ENCODE data around the gene TPCN2. TPM values are rescaled to one million over a fixed set of nuclear protein-coding genes. Genes with fewer than 3 reads are reported as not detected.
"Not testable (repeated sequence)": the region's sequence is repeated elsewhere in the genome, so short reads cannot be mapped to it uniquely, and the experiment has no call there.

The TPCN2 gene
- total RNA-seq, 1 experiment from 2014 or later, result 20.6 TPM

GRCh38 chr11:69137151-69137844, 88.6 kb downstream of the TPCN2 start:
- no peak overlapping the region for H3K27ac ChIP-seq (ENCODE audit: low read length)
- ChIA-PET POLR2A (interaction anchor here (0.5 kb wide), 1 partner anchor 548 kb away, joined by 5 read pairs; no protein-coding TSS in a partner anchor), CTCF (no interaction called here)
- TF ChIP-seq POLR2AphosphoS5 (IDR thresholded peaks at IDR 0.05; ENCODE audit: low read depth, low read length), result no peak
- TF ChIP-seq TCF7L2 (IDR thresholded peaks at IDR 0.05; ENCODE audit: low read depth, low read length), result no peak
- no peaks in the 10 kb centered on the region for H3K36me3 ChIP-seq (ENCODE audit: control insufficient read depth, insufficient read depth, low read length)
- BruUV-seq (replicated peaks), result no TSS peak
- in situ Hi-C loops (cut with HindIII; ENCODE audit: low pct_unique_long_range_greater_than_20kb, low sequenced_read_pairs) (no loop called here), intact Hi-C loops (cut with micrococcal nuclease; ENCODE audit: unreplicated experiment) (no loop called here)
- H3K4me1 ChIP-seq (ENCODE audit: control insufficient read depth, insufficient read depth, low read length), result no peaks in the 10 kb centered on the region; the same call in 1 of the 2 replicates
- no peak overlapping the region for H3K4me3 ChIP-seq (ENCODE audit: low read depth in 2 of 2, low read length in 2 of 2)
- H3K27me3 ChIP-seq (ENCODE audit: control insufficient read depth, insufficient read depth, low read length), result no peaks in the 10 kb centered on the region
- H3K9me3 ChIP-seq (ENCODE audit: control insufficient read depth, insufficient read depth, low read depth, low read length), result peaks cover 8% of the 10 kb centered on the region; the same call in 1 of the 2 replicates
- no peak for DNase-seq (ENCODE audit: low read depth, low spot score)
- no peak for ATAC-seq

GRCh38 chr11:69138265-69138664, 89.5 kb downstream of the TPCN2 start:
- no peak for ATAC-seq
- H3K4me1 ChIP-seq (ENCODE audit: control insufficient read depth, insufficient read depth, low read length), result no peaks in the 10 kb centered on the region; the same call in 1 of the 2 replicates
- ChIA-PET CTCF (no interaction called here), POLR2A (no interaction called here)
- TF ChIP-seq TCF7L2 (IDR thresholded peaks at IDR 0.05; ENCODE audit: low read depth, low read length) (no peak), REST (IDR thresholded peaks at IDR 0.05; ENCODE audit: insufficient read depth in 1 of 2, low read depth in 2 of 2, low read length in 1 of 2) (no peak), CTCF (IDR thresholded peaks at IDR 0.05) (no peak), SIN3A (IDR thresholded peaks at IDR 0.05; ENCODE audit: borderline replicate concordance, insufficient read depth, low read depth, low read length) (no peak), POLR2AphosphoS5 (IDR thresholded peaks at IDR 0.05; ENCODE audit: low read depth, low read length) (no peak)
- in situ Hi-C loops (cut with HindIII; ENCODE audit: low pct_unique_long_range_greater_than_20kb, low sequenced_read_pairs) (no loop called here), intact Hi-C loops (cut with micrococcal nuclease; ENCODE audit: unreplicated experiment) (no loop called here)
- DNase-seq (ENCODE audit: low read depth, low spot score), result no peak
- H3K9me3 ChIP-seq (ENCODE audit: control insufficient read depth, insufficient read depth, low read depth, low read length), result peaks cover 1% of the 10 kb centered on the region; the same call in 1 of the 2 replicates
- BruUV-seq (replicated peaks), result no TSS peak
- no peaks in the 10 kb centered on the region for H3K27me3 ChIP-seq (ENCODE audit: control insufficient read depth, insufficient read depth, low read length)
- H3K4me3 ChIP-seq (ENCODE audit: low read depth in 2 of 2, low read length in 2 of 2), result no peak overlapping the region
- no peaks in the 10 kb centered on the region for H3K36me3 ChIP-seq (ENCODE audit: control insufficient read depth, insufficient read depth, low read length)
- H3K27ac ChIP-seq (ENCODE audit: low read length), result no peak overlapping the region

- H3K27me3 ChIP-seq (ENCODE audit: control insufficient read depth, insufficient read depth, low read length); H3K36me3 ChIP-seq (ENCODE audit: control insufficient read depth, insufficient read depth, low read length); ATAC-seq; DNase-seq (ENCODE audit: low read depth, low spot score); H3K4me3 ChIP-seq (ENCODE audit: low read depth in 2 of 2, low read length in 2 of 2); H3K9me3 ChIP-seq (ENCODE audit: control insufficient read depth, insufficient read depth, low read depth, low read length); H3K4me1 ChIP-seq (ENCODE audit: control insufficient read depth, insufficient read depth, low read length); BruUV-seq (replicated peaks); in situ Hi-C loops (cut with HindIII; ENCODE audit: low pct_unique_long_range_greater_than_20kb, low sequenced_read_pairs); POLR2A ChIA-PET; H3K27ac ChIP-seq (ENCODE audit: low read length); intact Hi-C loops (cut with micrococcal nuclease; ENCODE audit: unreplicated experiment): not testable (repeated sequence)
- CTCF ChIA-PET, result interaction anchor here (1.3 kb wide), 1 partner anchor 9 kb away, joined by 5 read pairs; no protein-coding TSS in a partner anchor
Measured at GRCh38 chr11:69140161-69140560, 91.4 kb downstream of the TPCN2 start.
